K562 (cell line): ENCODE measurements around the gene PCDHA5.

Source experiments
- JUND ChIP-seq, 2 experiments: IDR thresholded peaks; 2 replicates in 1 of 2; 3 replicates in 1 of 2; pipeline ENCODE4 v1.6.1; 2011; ENCODE audit warnings: borderline replicate concordance in 2 of 2, low read depth in 2 of 2, low read length in 2 of 2, improper control_type of control experiment in 1 of 2, missing biosample characterization in 1 of 2, missing genetic modification characterization in 1 of 2, missing genetic modification reagents in 1 of 2
- TF ChIP-seq, protein P1 (sequence below): sonication (generic); formaldehyde crosslinking; IDR thresholded peaks from 2 replicates; pipeline ENCODE4 v1.8.0; 2023; ENCODE audit warnings: mild to moderate bottlenecking, missing genetic modification reagents

GRCh38 chr5:140840978-140841962 lies 19.9 kb downstream of the PCDHA5 start, which contains the start of gene PCDHA8:
- TF ChIP-seq, protein P1, sequence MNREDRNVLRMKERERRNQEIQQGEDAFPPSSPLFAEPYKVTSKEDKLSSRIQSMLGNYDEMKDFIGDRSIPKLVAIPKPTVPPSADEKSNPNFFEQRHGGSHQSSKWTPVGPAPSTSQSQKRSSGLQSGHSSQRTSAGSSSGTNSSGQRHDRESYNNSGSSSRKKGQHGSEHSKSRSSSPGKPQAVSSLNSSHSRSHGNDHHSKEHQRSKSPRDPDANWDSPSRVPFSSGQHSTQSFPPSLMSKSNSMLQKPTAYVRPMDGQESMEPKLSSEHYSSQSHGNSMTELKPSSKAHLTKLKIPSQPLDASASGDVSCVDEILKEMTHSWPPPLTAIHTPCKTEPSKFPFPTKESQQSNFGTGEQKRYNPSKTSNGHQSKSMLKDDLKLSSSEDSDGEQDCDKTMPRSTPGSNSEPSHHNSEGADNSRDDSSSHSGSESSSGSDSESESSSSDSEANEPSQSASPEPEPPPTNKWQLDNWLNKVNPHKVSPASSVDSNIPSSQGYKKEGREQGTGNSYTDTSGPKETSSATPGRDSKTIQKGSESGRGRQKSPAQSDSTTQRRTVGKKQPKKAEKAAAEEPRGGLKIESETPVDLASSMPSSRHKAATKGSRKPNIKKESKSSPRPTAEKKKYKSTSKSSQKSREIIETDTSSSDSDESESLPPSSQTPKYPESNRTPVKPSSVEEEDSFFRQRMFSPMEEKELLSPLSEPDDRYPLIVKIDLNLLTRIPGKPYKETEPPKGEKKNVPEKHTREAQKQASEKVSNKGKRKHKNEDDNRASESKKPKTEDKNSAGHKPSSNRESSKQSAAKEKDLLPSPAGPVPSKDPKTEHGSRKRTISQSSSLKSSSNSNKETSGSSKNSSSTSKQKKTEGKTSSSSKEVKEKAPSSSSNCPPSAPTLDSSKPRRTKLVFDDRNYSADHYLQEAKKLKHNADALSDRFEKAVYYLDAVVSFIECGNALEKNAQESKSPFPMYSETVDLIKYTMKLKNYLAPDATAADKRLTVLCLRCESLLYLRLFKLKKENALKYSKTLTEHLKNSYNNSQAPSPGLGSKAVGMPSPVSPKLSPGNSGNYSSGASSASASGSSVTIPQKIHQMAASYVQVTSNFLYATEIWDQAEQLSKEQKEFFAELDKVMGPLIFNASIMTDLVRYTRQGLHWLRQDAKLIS (CRISPR knock-in tag), result no peak
- TF ChIP-seq JUND (IDR thresholded peaks at IDR 0.05; ENCODE audit: borderline replicate concordance, low read depth, low read length), result no peak
- no peak for TF ChIP-seq JUND (tag; IDR thresholded peaks at IDR 0.05; ENCODE audit: borderline replicate concordance, low read depth, low read length)
